ENCODE results near the gene CALR3. TPM values are rescaled to one million over a fixed set of nuclear protein-coding genes. Genes with fewer than 3 reads are reported as not detected.

The CALR3 gene
- total and polyA plus RNA-seq, 2 of the 8 experiments (the other 6 are each of a cell fraction or from before 2014, with no cell fraction given) = 0.11 to 0.32 TPM

DNA sequence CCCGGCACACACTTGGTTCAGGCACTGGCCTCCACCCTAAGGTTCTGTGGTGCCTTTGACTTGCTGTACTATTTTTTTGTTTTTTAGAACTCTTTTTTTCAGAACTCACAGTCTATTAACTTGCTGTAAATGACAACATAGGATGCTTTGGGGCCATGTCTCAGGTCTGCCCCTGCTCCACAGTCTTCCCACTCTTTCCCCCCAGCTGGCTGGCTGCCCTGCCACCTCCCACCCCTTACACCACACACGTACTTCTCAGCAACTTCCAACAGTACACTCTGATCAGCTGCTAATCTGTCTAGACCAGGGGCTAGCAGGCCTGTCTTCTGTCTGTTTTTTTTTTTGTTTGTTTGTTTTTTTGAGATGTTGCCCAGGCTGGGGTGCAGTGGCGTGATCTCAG lies 8.3 kb upstream of the CALR3 start (continued):
- TF ChIP-seq, protein P1, sequence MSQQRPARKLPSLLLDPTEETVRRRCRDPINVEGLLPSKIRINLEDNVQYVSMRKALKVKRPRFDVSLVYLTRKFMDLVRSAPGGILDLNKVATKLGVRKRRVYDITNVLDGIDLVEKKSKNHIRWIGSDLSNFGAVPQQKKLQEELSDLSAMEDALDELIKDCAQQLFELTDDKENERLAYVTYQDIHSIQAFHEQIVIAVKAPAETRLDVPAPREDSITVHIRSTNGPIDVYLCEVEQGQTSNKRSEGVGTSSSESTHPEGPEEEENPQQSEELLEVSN (IDR thresholded peaks at IDR 0.05) = no peak

All from H1 (cell line).